HepG2 (cell line): Measurements from ENCODE around the gene JMJD8. TPM values are rescaled to one million over a fixed set of nuclear protein-coding genes. Genes with fewer than 3 reads are reported as not detected.
A peak's percentile ranks its signal among the peaks of the same experiment; 100 is the strongest.

Experiments used
- DMTF1 ChIP-seq: sonication (generic); formaldehyde crosslinking; IDR thresholded peaks from 2 replicates; pipeline ENCODE4 v1.4.0; 2020; ENCODE audit warnings: mild to moderate bottlenecking, missing genetic modification reagents
- FOXO1 ChIP-seq: sonication (generic); formaldehyde crosslinking; IDR thresholded peaks from 2 replicates; pipeline ENCODE4 v1.4.0; 2020; ENCODE audit warnings: missing genetic modification reagents
- GRHL1 ChIP-seq: sonication (generic); formaldehyde crosslinking; conservative IDR thresholded peaks from 2 replicates; pipeline ENCODE4 v1.8.0; 2022; ENCODE audit warnings: missing genetic modification reagents
- IRF1 ChIP-seq: sonication (generic); formaldehyde crosslinking; IDR thresholded peaks from 2 replicates; pipeline ENCODE4 v1.4.0; 2020; ENCODE audit warnings: low read depth, mild to moderate bottlenecking, missing genetic modification reagents
- NCOA1 ChIP-seq: sonication (generic); formaldehyde crosslinking; IDR thresholded peaks from 2 replicates; pipeline ENCODE4 v1.9.0; 2021; ENCODE audit warnings: missing genetic modification reagents
- NFYB ChIP-seq: sonication (generic); formaldehyde crosslinking; IDR thresholded peaks from 2 replicates; pipeline ENCODE4 v1.4.0; 2020; ENCODE audit warnings: missing genetic modification reagents
- PBX2 ChIP-seq: IDR thresholded peaks from 2 replicates; pipeline ENCODE4 v1.6.1; 2016; ENCODE audit warnings: control low read depth
- REST ChIP-seq, 2 experiments: IDR thresholded peaks; 2 replicates each; pipeline ENCODE4 v1.6.1; 2011 to 2012; ENCODE audit warnings: low read length in 2 of 2, borderline replicate concordance in 1 of 2, low read depth in 1 of 2, mild to moderate bottlenecking in 1 of 2, moderate library complexity in 1 of 2
- REXO4 ChIP-seq: sonication (generic); formaldehyde crosslinking; IDR thresholded peaks from 2 replicates; pipeline ENCODE4 v1.8.0; 2022; ENCODE audit warnings: missing genetic modification reagents, mild to moderate bottlenecking, borderline replicate concordance
- TOPORS ChIP-seq: sonication (generic); formaldehyde crosslinking; IDR thresholded peaks from 2 replicates; pipeline ENCODE4 v1.8.0; 2023; ENCODE audit warnings: mild to moderate bottlenecking, missing genetic modification reagents
- ZBTB7B ChIP-seq: sonication (generic); formaldehyde crosslinking; IDR thresholded peaks from 2 replicates; pipeline ENCODE4 v1.4.0; 2020; ENCODE audit warnings: missing genetic modification reagents
- ZFP36L1 ChIP-seq: sonication (generic); formaldehyde crosslinking; IDR thresholded peaks from 2 replicates; pipeline ENCODE4 v1.8.0; 2022; ENCODE audit warnings: mild to moderate bottlenecking, missing genetic modification reagents, moderate library complexity
- ZNF44 ChIP-seq: sonication (generic); formaldehyde crosslinking; IDR thresholded peaks from 2 replicates; pipeline ENCODE4 v1.5.1; 2020; ENCODE audit warnings: mild to moderate bottlenecking, missing genetic modification reagents
- ZNF710 ChIP-seq: sonication (generic); formaldehyde crosslinking; IDR thresholded peaks from 2 replicates; pipeline ENCODE4 v1.5.0; 2020; ENCODE audit warnings: mild to moderate bottlenecking, missing genetic modification reagents, borderline replicate concordance
- ZSCAN21 ChIP-seq: sonication (generic); formaldehyde crosslinking; IDR thresholded peaks from 2 replicates; pipeline ENCODE4 v1.8.0; 2022; ENCODE audit warnings: mild to moderate bottlenecking, missing genetic modification reagents, moderate library complexity, borderline replicate concordance
- polyA plus RNA-seq, 8 experiments: library from polyadenylated mRNA; depleted of rRNA in 3 of 8; stranded (reverse) in 7 of 8; unstranded in 1 of 8; fragments of >200 nt; fragmentation: Illumina TruSeq in 4 of 8; extraction: Trizol in 4 of 8; gene quantifications; 2 replicates each; pipeline versions ENCODE4 v1.2.1 to v1.2.3, GENCODE V29; 2011 to 2016; ENCODE audit warnings: low read depth in 4 of 8, missing spikeins in 1 of 8, mixed read lengths in 1 of 8; ENCODE audit not compliant: insufficient read depth in 1 of 8
- total RNA-seq, 5 experiments: library from RNA; depleted of rRNA; stranded (reverse); fragments of >200 nt; fragmentation: Illumina TruSeq; extraction: Trizol; gene quantifications; 2 replicates each; pipeline ENCODE4 v1.2.3, GENCODE V29; 2016; ENCODE audit warnings: low read depth in 1 of 5

JMJD8 gene
- total and polyA plus RNA-seq, 2 of the 13 experiments (the other 11 are each of a cell fraction or from before 2014, with no cell fraction given), result 2.6 to 11.8 TPM

- TF ChIP-seq ZSCAN21 (CRISPR knock-in tag), result peak; percentile 18; the same call in 1 of the 2 replicates
- no peak for TF ChIP-seq DMTF1
- TF ChIP-seq ZNF710, result peak; percentile 48; the same call in 1 of the 2 replicates
- TF ChIP-seq TOPORS (CRISPR knock-in tag), result no peak
- no peak for TF ChIP-seq ZBTB7B (CRISPR knock-in tag)
- peak; percentile 68; the same call in 1 of the 2 replicates for TF ChIP-seq FOXO1 (CRISPR knock-in tag)
- TF ChIP-seq ZFP36L1 (CRISPR knock-in tag), result peak; percentile 13; the same call in 1 of the 2 replicates
- no peak for TF ChIP-seq NFYB (CRISPR knock-in tag)
- no peak for TF ChIP-seq NCOA1 (CRISPR knock-in tag)
- no peak for TF ChIP-seq IRF1
- TF ChIP-seq PBX2 (CRISPR knock-in tag), result no peak
- TF ChIP-seq ZNF44, result no peak
- peak; percentile 83 for TF ChIP-seq REXO4
- TF ChIP-seq GRHL1 (CRISPR knock-in tag), result no peak
- no peak for TF ChIP-seq REST (IDR thresholded peaks at IDR 0.05; ENCODE audit: borderline replicate concordance in 1 of 2, low read depth in 1 of 2, low read length in 2 of 2)
Measured at GRCh38 chr16:636206-637080, 47.7 kb downstream of the JMJD8 start, which contains the start of gene METTL26 (continued).
